Lower leg skin (tissue), 3 donors: ENCODE results near the gene TRIO.
"Not testable (repeated sequence)": the region's sequence is repeated elsewhere in the genome, so short reads cannot be mapped to it uniquely, and the experiment has no call there.

Source experiments
- CTCF ChIP-seq, 3 donors: fragments of 450-650 bp; IDR thresholded peaks; one replicate each; pipeline ENCODE4 v1.5.1; 2016; ENCODE audit warnings: antibody characterized with exemption in 3 of 3, mild to moderate bottlenecking in 3 of 3, moderate library complexity in 2 of 3
- POLR2A ChIP-seq, 2 donors: fragments of 450-650 bp; IDR thresholded peaks; one replicate each; pipeline ENCODE4 v1.6.1; 2016 to 2017; ENCODE audit warnings: antibody characterized with exemption in 2 of 2, mild to moderate bottlenecking in 1 of 2, moderate library complexity in 1 of 2

- not testable (repeated sequence) for TF ChIP-seq CTCF, POLR2A (IDR thresholded peaks at IDR 0.05)
These were observed 249.4 kb downstream of the TRIO start for GRCh38 chr5:14392552-14392951.
